ENCODE data around the gene FBXL14.
A peak's percentile ranks its signal among the peaks of the same experiment; 100 is the strongest.
"Not testable (repeated sequence)": the region's sequence is repeated elsewhere in the genome, so short reads cannot be mapped to it uniquely, and the experiment has no call there.

Gene FBXL14

DNA sequence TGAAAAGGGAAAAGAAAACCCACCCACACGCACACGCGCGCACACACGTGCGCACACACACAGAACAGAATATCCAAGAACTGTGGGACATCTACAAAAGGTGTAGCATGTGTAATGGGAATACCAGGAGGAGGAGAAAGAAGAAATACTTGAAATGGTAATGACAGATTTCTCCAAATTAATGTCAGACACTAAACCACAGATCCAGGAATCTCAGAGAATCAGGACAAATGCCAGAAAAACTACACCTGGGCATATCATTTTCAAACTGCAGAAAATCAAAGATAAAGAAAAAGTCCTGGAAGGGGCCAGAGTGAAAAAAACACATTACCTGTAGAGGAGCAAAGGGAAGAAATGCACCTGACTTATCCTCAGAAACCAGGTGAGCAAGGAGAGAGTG, 26.5 kb downstream of the FBXL14 start:
- DNase-seq: no peak

DNA sequence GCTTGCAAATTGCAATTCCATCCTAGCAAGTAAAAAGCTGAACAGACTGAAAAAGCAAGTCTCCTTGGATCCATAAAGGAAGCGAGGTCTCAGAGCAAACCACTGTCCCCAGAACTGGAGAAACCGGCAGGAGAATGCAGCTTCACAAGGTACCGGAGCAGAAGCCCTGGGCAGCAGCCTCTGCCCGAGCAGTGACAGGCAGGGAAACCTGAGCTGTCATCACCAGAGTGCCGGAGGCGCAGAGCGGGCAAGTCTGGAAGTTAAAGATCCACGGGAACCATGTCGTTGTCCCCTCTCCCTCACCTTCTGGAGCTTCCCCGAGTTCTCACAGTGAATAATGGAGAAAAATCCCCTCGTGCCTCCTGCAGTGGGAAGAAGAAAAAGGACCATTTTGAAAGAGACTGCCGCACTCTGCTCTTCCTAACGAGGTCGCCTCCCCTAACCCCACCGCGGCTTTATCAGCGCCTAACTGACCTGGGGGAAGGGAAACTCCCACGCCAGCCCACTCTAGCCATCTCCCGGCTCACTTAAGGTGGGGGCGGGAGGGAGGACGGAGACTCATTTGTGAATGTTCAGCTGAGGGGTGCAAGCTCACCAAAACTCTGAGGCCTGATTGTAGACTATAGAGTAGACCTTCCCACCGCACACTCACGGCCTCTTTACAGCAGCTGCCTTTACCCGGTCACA, 27.8 kb downstream of the FBXL14 start:
- no peak for DNase-seq

DNA sequence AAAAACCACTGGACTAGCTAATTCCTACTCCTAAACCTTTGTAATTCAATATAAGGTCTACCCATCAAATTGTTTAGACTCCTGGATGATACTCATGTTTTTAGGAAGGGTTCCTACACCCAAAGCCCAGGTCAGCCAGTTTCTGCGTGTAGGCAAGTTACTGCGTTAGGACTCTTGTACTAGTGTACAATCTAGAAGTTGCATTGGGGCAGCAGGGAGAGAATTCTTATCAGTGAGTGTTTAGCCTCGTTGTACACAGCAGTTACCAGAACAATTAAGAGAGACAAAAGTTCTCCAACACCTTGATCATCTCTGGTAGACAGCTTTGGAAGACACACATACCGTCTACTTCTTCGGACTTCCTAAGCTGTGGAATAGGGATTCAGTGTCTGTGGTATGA, 29.2 kb downstream of the FBXL14 start:
- DNase-seq: no peak

DNA sequence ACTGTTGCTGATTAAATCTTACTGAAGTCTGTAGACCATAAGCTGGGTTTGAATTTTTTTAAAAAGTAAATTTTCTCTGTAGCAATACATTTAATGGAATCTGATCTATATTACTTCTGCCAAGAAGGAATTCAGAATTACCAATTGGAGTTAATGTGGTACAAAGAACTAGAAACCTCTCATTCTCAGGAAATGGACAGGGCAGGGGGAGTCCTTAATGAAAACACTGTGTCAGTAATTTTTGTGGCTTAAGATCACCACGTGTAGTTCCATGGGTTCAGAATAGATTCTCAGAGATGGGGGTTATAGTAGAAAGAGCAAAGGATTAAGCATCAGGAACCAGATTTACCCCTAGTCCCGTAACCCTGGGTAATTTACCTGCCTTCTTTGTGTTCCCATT, 30.3 kb downstream of the FBXL14 start:
- DNase-seq: no peak

DNA sequence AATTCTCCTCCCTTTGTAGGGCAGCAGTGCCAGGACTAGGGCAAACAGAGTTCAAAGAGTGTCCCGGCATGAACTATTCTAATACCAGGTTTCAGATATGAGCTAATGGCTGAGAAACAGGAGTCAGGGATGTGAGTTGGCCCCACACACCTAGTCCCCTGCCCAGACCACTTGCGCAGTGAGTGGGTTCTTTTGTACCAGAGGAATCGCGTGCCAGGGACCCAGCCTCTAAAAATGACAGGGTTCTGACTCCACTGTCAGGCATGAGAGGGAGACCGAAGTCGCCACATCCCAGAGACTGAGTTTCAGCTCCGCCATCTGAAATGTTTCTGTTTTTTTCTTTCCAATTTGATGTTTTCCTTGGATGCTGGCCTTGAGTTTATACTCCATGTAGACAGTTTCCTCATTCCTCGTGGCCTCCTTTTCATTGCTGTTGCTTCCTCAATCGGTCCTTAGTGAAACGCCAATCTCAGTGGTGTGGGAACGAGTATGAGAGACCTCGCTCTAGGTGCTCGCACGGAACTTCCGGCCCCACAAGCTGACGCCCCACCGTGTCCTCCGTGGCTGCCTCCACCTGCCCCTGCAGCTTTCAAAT, 31.5 kb downstream of the FBXL14 start:
- DNase-seq: no peak

DNA sequence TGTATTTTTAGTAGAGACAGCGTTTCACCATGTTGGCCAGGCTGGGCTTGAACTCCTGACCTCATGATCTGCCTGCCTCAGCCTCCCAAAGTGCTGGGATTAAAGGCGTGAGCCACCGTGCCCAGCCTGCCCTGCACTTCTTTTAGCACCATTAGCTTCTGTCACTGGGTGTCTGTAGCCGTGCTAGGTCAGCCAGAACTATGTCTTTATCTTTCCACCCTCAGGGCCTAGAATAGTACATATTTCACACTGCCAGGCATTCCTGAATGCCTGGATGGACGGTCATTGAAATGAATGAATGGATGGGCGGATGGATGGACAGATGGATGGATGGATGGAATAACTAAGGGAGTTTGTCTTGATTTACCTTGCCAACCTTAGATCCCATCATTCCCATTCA, 33.7 kb downstream of the FBXL14 start:
- DNase-seq: no peak

DNA sequence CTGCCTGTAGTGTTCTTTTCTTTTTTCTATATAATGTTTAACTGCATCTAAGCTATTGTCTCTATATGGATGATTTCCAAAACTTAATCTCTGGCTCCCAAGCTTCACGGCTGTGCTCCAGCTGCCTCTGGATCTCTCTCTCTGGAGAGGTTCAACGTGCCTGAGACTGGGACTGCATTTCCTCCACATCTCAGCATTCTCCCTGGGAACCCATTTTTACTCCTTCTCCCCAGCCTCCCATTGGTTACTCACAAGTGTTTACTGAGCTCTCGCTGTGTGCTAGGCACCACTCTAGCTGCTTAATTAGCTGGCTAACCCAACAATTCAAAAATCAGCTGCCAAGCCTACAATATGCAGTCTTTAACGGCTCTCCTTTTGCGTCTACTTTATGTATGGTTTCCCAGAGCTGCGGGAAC, 34.7 kb downstream of the FBXL14 start:
- no peak for DNase-seq

DNA sequence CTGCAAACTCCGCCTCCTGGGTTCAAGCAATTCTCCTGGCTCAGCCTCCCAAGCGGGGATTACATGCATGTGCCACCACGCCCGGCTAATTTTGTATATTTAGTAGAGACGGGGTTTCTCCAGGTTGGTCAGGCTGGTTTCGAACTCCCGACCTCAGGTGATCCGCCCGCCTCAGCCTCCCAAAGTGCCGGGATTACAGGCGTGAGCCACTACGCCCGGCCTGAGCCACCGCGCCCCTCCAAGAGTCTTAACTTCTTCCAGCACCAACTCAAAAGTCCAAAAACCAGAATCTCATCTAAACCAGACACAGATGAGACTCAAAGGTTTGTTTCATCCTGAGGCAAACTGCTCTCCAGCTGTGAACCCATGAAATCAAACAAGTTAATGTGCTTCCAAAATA, 36.3 kb downstream of the FBXL14 start:
- not testable (repeated sequence) for DNase-seq

DNA sequence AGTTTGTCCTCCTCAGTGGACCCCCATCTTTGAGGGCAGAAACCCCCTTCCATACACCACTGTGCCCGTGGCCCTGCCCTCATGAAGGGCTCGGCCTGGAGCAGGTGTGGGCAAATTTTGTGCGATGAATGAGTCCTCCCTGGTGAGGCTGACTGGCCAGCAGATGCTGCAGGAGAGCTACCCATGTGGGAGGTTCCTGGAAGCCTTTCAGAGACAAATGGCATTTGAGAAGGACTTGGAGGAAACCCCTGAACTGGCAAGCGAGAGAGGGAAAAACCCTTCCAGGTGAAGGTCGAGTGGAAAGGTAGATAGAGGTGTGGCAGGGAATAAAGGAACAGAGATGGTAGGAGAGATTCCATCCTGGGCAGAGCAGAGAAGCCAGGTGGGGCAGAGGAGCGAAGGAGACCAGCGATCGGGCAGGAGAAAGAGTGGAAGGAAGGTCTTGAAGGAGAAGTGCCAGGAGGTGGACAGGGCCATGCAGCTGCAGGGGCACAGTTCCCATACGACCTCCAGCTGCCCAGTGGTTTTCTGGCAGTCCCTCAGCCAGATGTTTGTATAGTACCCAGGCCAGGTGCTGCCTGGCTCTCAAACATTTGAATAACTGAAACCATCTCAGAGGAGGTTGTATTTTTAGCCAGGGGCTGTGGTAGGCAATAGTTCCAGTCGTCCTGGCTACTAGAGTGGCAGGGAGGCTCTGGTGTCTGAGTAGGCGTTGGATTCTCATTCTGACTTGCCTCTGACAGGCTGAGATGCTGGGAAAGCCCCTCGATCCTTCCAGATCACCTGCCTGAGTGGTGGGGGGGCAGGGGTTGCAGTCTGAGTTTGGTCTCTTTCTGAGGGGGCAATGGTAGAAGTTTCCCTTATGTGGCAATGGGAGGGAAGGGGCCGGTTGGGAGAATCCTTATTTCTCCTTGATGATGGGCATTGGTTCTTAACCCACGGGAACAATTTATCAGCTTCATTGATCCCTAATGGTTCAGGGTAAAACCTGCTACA, 40.1 kb downstream of the FBXL14 start:
- no peak for DNase-seq

DNA sequence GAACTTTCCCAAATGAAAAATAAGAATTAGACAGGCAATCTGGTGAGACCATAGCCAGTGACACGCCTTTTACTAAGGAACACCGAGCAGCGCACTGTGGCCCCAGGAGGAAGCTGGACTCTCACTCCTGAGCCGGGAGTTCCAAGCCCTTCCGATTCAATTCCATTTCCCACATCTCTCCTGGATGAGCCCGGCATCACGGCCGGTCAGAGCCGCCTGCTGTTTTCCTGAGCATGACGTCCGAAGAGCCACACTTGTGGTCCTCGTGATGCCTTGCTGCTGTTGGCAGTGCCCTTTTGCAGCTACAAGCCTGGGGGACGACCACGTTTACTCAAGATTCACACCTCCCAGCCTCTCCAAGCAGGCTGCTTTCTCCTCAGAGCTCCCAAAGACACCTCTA, 40.8 kb downstream of the FBXL14 start:
- no peak for DNase-seq

DNA sequence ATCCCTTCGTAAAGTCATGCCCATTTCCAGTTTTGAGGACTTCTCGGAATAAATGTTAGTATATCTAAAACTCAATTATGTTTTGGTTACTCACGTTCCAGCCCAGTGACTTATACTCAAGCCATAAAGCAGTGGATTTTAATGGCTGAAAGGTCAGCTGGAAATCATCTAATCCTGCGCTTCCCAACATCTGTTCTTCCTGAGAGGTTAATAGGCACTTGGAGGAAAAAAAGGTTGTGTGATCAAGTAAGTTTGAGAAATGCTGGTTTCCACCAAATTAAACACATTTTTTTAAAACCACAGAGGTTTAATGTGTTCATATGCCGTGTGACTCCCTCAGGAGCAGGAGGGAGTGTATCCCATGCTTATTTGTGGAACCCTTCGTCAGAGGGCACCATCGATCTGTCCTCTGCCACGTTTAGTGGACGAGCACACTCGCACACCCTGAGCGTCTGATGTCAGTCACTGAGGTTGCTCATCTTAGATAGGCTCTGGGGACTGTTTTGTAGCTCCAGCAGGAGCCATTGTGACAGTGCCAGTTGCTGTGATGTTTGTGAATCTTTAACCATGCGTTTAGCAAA, 41.4 kb downstream of the FBXL14 start:
- no peak for DNase-seq

DNA sequence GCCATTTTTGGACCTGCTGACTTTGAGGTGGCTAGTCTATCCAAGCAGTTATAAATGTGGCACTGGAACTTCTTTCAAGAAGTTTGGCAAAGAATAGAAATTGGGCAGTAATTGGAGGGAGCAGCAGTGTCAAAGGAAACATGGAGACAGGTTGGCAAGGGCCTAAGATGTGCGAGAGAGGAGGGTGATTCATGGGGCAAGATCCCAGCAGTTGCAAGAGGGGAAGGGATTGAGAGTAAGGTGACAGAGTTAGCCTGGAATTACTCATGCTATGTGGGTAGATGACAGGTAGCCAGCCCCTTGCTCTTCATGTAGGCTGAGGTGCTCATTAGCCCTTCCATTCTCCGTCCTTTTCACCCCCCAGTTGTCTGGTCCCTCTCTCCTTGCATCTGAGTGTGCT, 42.2 kb downstream of the FBXL14 start:
- DNase-seq: no peak

DNA sequence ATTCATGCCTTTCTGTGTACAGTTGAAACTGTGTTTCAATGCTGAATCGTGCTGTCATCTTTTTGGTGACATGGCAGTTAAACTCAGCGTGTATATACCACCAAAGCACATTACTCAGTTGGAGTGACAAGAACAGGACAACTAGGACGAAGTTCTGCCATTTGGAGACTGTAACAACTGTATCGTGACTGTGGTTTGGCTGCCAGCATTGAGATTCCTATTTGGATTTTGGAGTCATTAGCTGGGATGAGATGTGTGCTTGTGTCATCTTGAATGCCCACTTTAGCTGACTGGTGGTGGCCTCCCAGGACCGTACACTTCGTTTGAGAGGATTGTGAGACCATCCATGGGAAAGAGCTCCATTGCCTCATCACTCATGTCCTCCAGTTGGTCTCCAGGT, 42.9 kb downstream of the FBXL14 start:
- no peak for DNase-seq

DNA sequence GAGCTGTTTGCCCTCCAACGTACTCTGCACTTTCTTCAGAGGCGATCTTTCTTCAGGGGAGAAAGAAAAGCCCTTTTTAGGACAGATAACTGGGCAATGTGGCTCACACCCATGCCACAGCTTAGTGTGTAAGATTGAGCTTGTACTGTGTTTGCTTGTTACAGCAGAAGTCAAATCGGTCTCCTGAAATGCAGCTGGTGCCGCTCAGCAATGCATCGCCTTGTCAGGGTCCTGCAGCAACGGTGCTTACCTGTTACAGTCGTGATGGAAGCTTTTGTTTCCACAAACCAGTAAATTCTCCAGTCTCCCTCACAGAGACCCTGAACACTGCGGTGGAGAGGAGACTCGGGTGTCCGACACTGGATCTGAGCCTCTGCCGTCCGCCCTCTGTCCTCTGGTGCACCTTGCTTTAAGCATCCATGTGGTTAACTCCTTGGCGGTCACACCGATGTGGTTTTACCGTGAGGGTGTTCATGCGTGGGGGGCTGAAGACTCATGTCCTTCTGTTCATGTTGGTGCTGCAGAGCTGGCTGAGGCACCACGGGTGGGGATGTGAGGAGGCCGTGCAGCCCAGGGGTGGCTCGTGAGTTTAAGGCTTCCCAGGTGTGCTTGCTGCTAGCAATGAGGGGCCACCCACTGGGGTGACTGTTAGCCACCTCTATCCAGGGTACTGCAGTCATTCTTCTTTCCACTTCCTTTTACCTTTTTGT, 47.3 kb downstream of the FBXL14 start:
- DNase-seq: no peak

DNA sequence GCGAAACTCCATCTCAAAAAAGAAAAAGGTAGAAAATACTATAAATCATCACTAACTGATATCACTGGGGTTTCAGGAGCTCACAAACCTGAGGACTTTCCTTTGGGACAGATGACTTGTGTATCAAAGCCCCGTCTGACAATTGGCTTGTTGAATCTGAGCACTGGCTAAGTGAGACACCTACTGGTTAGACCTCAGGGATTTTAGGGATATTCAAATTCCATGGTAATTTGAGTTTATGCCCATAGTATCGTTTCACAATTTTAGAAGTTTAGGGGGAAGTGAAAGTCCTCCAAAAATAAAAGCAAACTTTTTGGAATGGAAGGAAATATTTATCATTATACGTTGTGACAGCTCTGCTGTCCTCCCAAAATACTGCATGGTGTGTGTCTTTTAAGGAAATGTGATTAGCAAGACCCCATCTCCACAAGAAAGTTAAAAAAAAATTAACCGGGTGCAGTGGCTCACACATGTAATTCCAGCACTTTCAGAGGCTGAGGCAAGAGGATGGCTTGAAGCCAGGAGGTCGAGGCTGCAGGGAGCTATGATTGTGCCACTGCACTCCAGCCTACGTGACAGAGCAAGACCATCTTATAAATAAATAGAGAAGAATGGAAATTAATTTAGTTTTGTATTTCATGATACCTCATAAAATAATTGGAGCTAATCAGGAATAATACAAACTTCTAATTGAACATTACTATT, 49.2 kb downstream of the FBXL14 start:
- peak in 1 of 2 experiments; percentile 42 for DNase-seq

DNA sequence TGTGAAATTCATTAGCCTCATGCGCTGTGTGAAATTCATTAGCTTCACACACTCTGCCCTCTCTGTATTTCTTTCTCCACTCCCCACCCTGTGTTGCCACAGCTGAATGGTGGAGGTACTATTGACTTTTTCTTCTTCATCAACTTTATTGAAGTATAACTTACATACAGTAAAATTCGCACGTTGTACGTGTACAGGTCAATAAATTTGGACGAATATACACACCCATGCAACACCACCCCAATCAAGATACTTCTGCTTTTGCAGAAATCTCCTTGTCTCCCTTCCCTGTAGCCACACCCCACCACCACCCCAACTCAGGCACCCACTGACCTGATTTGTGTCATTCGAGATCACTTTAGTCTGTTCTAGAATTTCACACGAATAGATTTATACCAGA, 51.8 kb downstream of the FBXL14 start:
- DNase-seq: no peak

DNA sequence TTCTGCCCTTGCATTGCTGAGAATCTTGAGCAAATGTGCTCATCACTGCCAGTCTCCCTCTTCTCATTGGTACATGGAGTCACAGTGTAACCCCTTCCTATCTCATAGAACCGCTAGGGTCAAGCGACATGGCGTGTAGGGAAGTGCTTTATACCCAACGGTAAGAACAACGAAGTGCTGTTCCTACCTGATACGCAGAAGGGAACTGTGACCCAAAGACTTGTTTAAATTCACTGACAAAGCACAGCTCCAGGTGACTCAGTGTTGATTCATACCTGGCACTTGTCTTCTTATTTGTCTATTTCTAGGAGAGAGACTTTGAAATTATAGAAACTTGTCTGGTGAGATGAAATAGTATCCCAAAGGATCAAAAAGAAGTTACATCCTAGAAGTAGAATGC, 53.7 kb downstream of the FBXL14 start:
- no peak for DNase-seq

DNA sequence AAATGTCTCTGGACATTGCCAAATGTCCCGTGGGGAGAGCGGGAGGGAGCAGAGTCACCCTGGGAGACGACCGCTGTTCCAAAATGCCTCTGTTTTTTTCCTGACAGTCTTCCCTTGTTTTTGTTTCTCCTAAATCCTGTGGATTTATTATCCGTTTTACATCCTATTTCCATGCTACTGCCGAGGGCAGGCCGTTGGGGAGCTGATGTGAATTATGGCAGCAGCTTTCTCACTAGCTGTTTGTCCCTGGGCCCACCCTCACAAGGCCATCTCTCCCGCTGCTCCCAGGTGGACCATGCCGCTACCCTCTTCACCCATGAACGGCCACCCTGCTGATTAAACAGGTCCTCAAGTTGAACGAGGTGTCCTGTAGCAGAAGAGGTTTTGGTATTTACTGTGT, 55.2 kb downstream of the FBXL14 start:
- DNase-seq: no peak

DNA sequence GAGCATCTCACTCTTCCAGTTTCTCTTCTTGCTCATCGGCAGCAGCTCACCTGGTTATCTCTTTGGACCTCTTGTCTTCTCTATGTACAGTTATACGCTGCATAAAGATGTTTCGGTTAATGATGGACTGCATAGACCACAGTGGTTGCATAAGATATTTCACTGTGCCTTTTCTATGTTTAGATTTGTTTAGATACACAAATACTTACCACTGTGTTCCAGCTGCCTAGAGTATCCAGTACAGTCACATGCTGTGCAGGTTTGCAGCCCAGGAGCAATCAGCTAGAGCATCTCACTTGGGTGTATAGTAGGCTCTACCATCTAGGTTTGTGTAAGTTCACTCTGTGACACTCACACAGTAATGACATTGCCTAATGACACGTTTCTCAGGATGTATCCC, 57.6 kb downstream of the FBXL14 start:
- DNase-seq: no peak

DNA sequence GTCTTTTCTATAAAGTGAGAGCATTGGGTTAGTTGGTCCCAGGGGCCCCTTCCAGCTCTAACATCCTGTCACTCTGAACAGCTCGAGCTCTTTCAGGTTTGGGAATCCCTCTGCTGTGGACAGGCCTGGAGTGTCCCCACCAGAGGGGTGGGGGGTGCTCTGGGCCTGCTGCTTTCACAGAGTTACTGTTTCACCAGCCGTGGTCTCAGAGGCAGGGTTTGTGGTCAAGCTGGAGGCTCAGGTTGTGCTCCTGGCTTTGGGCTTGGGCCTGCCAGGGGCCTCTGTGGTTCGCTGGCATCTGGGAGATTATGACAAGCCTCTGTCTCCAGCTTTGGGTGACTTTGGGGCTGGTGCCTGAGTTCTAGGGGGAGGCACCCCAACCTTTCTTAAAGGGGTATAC, 59.6 kb downstream of the FBXL14 start:
- DNase-seq: no peak

DNA sequence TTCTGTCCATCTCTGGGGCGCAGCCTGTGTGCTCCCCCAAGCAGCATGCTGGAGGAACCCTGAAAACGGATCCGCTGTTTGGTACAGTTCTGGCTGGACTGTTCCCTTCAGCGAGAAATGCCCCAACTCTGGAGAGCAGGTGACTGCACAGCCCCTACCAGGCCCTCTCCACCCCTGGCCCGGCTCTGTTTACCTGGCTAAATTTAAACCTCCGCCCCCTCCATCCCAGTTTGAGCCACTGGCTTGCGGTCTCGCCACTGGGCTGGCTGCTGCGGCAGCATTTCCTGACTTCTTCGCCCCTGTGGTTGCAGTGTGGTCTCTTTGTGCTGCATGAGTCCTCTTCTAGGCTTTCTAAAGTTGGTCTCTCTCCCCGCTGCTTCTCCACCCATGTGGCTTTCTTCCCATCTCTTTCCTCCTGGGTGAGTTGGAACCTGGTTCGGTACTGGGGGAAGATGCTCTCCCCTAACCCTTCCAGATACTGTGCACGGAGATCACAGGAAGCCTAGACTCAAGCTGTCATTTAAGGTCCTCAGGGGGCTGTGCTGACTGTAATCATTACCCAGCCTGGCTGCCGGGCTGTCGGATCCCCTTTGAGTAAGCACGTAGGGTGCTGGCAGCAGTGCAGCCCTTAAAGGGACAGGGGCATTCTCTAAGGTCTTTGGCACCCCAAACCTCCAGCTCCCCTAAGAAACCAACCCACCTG, 60.6 kb downstream of the FBXL14 start:
- no peak for DNase-seq

DNA sequence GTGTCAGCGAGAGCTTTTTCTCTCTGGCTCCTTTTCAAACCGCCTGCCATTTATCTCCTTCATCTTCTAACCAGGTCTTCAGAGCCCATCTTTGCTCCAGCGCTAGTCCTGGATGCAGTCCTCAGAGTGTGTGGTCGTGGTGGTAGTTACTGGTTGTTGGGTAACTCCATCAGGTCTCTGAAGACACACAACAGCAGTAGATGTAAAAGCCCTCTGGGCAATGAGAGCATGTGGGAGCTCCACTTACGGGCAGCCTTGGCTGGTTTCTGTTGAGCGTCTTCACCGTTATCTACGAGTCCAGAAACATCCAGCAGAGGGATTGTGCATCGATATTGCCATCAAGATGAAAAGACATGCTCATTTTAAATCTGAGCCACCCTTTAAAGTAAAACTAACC, 61.2 kb downstream of the FBXL14 start:
- DNase-seq: no peak

All from SW 1271 (cell line).